B cell (primary cell): ENCODE results near the gene FAM222A.

ENCODE experiments used
- EZH2 ChIP-seq: IDR thresholded peaks from 2 replicates; pipeline ENCODE4 v1.6.1; 2012; ENCODE audit warnings: borderline replicate concordance, low read depth, mild to moderate bottlenecking, moderate library complexity, low read length; ENCODE audit not compliant: insufficient read depth, poor library complexity, severe bottlenecking
- TF ChIP-seq, protein P1 (sequence below): fragments of 200-600 bp; IDR thresholded peaks from one replicate; pipeline ENCODE4 v1.8.0; 2022; ENCODE audit warnings: antibody characterized with exemption, mild to moderate bottlenecking

DNA sequence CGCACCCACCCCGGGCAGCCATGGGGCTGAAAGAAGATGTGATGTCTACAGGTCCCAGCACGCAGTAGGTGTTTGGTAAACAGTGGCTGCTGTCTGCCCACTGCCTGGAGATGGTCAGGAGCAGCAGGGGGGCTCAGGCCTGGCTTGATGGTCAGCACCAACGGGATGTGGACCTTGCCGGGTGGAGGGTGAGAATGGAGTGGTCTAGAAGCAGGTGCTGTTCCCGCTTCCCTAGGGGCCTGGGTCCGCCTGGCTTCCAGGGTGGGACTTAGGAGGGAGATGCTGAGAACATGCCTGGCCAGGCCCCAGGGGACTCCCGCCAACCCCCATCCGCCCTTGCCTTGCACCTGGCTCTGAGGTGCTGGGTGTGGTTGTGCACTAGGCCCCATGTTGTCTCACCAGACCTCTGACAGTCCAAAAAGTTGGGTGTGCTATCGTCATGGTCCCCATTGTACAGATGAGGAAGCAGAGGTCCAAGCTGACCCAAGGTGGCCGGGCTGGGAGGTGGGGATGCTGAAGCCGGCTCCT is 12.9 kb downstream of the FAM222A start:
- TF ChIP-seq, protein P1, sequence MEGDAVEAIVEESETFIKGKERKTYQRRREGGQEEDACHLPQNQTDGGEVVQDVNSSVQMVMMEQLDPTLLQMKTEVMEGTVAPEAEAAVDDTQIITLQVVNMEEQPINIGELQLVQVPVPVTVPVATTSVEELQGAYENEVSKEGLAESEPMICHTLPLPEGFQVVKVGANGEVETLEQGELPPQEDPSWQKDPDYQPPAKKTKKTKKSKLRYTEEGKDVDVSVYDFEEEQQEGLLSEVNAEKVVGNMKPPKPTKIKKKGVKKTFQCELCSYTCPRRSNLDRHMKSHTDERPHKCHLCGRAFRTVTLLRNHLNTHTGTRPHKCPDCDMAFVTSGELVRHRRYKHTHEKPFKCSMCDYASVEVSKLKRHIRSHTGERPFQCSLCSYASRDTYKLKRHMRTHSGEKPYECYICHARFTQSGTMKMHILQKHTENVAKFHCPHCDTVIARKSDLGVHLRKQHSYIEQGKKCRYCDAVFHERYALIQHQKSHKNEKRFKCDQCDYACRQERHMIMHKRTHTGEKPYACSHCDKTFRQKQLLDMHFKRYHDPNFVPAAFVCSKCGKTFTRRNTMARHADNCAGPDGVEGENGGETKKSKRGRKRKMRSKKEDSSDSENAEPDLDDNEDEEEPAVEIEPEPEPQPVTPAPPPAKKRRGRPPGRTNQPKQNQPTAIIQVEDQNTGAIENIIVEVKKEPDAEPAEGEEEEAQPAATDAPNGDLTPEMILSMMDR = no peak
- TF ChIP-seq EZH2 = no peak
